Mammary epithelial cell (primary cell): Measurements from ENCODE around the gene MSANTD1.

Experiments
- EZH2 ChIP-seq: IDR thresholded peaks from 2 replicates; pipeline ENCODE4 v1.6.1; 2012; ENCODE audit warnings: low read length, inconsistent platforms, borderline replicate concordance
- TF ChIP-seq, protein P1 (sequence below), 2 donors: IDR thresholded peaks in 1 of 2; conservative IDR thresholded peaks in 1 of 2; 2 replicates each; pipeline ENCODE4 v1.5.1; 2011 to 2012; ENCODE audit warnings: inconsistent platforms in 2 of 2, low read length in 2 of 2, mild to moderate bottlenecking in 2 of 2, control low read depth in 1 of 2, low read depth in 1 of 2; ENCODE audit not compliant: insufficient read depth in 1 of 2; ENCODE audit errors: extremely low read depth in 1 of 2

DNA sequence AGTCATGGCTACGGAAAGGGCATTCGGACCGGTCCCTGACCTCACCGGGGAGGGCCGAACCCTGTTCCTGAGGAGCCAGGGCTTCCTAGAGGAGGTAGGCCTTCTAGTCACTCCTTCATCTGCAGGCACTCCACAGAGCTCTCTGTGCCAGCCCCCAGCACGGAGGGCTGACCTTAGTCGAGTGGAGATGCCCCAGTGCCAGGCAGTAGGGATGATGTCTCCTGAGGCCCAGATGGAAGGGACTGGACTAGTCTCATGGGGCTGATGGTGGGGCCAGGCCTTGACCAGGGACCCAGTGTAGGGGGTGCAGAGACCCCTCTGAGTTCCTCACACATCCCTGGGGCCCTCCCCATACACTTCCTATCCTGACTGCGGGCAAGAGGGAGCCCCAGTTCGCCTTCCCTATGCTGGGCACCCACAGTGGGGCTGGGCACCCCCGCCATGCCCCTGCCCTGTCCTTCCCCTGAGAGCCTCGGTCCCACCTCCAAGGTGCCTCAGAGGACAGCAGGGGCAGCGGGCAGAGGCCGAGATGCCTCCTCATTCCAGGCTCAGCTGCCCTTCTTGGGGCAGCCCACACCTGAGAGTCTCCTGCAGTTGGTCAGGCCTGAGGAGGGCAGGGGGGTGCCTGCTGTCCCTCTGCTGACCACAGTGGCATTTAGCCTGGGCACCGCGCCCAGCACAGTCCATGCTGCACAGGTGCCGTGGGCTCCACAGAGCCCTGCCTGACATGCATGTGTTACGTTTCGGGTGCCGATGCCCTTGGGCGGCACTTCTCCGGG is 1.4 kb upstream of the MSANTD1 start:
- TF ChIP-seq EZH2 = no peak
- TF ChIP-seq, protein P1, sequence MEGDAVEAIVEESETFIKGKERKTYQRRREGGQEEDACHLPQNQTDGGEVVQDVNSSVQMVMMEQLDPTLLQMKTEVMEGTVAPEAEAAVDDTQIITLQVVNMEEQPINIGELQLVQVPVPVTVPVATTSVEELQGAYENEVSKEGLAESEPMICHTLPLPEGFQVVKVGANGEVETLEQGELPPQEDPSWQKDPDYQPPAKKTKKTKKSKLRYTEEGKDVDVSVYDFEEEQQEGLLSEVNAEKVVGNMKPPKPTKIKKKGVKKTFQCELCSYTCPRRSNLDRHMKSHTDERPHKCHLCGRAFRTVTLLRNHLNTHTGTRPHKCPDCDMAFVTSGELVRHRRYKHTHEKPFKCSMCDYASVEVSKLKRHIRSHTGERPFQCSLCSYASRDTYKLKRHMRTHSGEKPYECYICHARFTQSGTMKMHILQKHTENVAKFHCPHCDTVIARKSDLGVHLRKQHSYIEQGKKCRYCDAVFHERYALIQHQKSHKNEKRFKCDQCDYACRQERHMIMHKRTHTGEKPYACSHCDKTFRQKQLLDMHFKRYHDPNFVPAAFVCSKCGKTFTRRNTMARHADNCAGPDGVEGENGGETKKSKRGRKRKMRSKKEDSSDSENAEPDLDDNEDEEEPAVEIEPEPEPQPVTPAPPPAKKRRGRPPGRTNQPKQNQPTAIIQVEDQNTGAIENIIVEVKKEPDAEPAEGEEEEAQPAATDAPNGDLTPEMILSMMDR (conservative IDR thresholded peaks at IDR 0.05 in 1 of 2, IDR thresholded peaks at IDR 0.05 in 1 of 2; ENCODE audit: extremely low read depth in 1 of 2, insufficient read depth in 1 of 2, low read depth in 1 of 2, low read length in 2 of 2) = no peak
